Measurements from ENCODE around the gene ARHGAP26. TPM values are rescaled to one million over a fixed set of nuclear protein-coding genes. Genes with fewer than 3 reads are reported as not detected.

Gene ARHGAP26
- total RNA-seq, 1 experiment from 2014 or later = 54.3 TPM

DNA sequence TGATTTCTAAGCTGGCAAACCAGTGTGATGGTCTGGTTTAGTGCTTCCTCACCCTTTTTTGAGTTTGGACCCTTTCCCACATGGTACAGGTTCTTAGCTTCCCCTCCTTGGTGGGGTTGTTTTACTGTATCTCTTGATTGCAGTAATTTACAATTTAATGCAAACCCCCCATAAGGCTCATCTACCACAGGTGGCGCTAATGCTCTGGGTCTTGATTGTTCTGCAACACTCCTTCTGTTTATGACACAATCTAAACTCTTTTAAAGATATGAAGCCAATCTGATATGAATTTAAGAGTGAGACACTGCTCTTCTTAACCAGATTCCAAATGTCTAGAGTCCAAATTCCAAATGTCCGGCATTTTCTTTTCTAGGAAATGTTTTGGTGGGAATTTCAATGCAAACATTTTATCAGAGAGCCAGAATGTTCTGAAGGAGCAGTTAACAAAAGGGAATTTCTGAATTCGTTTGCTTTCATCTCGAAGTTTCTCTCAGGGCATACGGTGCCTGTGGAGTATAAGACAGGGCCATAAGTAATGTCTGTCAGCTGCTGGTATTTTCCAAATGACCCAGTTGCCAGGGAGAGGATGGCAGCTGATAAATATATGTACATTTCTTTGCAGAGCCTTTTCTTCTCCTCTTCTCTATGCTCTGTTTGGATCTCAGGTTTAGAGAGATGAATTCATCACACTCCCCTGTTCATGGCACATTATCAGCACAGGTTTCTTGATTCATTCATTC, 246.8 kb downstream of the ARHGAP26 start:
- Mint-ChIP-seq H3K36me3 (ENCODE audit: insufficient read depth, unreplicated experiment) (no peaks in the 10 kb centered on the region), H3K27ac (ENCODE audit: low read depth, unreplicated experiment) (no peak overlapping the region), H3K4me1 (ENCODE audit: insufficient read depth, unreplicated experiment) (peaks cover under 1% of the 10 kb centered on the region), H3K4me3 (ENCODE audit: unreplicated experiment) (no peak overlapping the region), H3K27me3 (ENCODE audit: insufficient read depth, unreplicated experiment) (no peaks in the 10 kb centered on the region), H3K9me3 (ENCODE audit: unreplicated experiment) (no peaks in the 10 kb centered on the region)
- TF ChIP-seq CTCF (IDR thresholded peaks at IDR 0.05; ENCODE audit: unreplicated experiment) = peak; percentile 83
- no TSS peak for BruUV-seq (replicated peaks)
- peak; percentile 85 for DNase-seq (ENCODE audit: unreplicated experiment)
- POLR2A ChIA-PET = no interaction called here
- CTCF ChIA-PET = interaction anchor here (0.5 to 1.1 kb wide), 17 partner anchors 11 to 1149 kb away, joined by 3 to 6 read pairs (median 3); no protein-coding TSS in a partner anchor
- intact Hi-C loops (cut with micrococcal nuclease) = loop anchor here (1.0 kb wide), 2 partner anchors 381 to 386 kb away; partner anchors contain the start of gene NR3C1

DNA sequence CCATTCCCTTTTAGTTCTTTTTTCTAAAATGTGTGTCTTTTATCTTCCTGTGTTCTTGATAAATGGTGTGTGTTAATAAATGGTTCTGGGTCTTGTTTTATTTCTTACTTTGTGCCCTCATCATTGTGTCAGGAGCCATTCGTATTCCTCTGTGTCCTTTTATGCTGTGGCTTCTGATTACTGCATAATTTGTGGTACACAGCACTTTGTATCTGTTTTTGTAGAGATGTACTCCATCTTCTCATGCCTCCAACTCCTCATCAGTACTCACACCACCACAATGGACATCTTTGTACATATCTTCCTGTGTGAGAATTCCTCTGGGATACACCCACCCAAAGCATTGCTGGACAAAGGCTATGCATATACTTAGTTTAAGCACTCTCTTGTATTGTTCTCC, 247.4 kb downstream of the ARHGAP26 start:
- H3K27ac Mint-ChIP-seq (ENCODE audit: low read depth, unreplicated experiment) = no peak overlapping the region

GRCh38 chr5:143017992-143018391, 247.8 kb downstream of the ARHGAP26 start:
- Mint-ChIP-seq H3K36me3 (ENCODE audit: insufficient read depth, unreplicated experiment) (no peaks in the 10 kb centered on the region), H3K9me3 (ENCODE audit: unreplicated experiment) (no peaks in the 10 kb centered on the region), H3K4me1 (ENCODE audit: insufficient read depth, unreplicated experiment) (no peaks in the 10 kb centered on the region), H3K27ac (ENCODE audit: low read depth, unreplicated experiment) (no peak overlapping the region), H3K4me3 (ENCODE audit: unreplicated experiment) (no peak overlapping the region), H3K27me3 (ENCODE audit: insufficient read depth, unreplicated experiment) (no peaks in the 10 kb centered on the region)
- DNase-seq (ENCODE audit: unreplicated experiment) = no peak
- ChIA-PET CTCF (interaction anchor here (0.7 to 1.3 kb wide), 4 partner anchors 79 to 464 kb away, joined by 3 to 4 read pairs (median 4); no protein-coding TSS in a partner anchor), POLR2A (interaction anchor here (1.3 kb wide), 1 partner anchor 15 kb away, joined by 3 read pairs; no protein-coding TSS in a partner anchor)
- BruUV-seq (replicated peaks) = no TSS peak
- no peak for TF ChIP-seq CTCF (IDR thresholded peaks at IDR 0.05; ENCODE audit: unreplicated experiment)
- intact Hi-C loops (cut with micrococcal nuclease) = no loop called here

More for the DNA sequence above, 247.4 kb downstream of the ARHGAP26 start:
- intact Hi-C loops (cut with micrococcal nuclease) = no loop called here
- H3K4me3 Mint-ChIP-seq (ENCODE audit: unreplicated experiment) = no peak overlapping the region
- POLR2A ChIA-PET = interaction anchor here (1.3 kb wide), 1 partner anchor 15 kb away, joined by 3 read pairs; no protein-coding TSS in a partner anchor
- no peaks in the 10 kb centered on the region for H3K36me3 Mint-ChIP-seq (ENCODE audit: insufficient read depth, unreplicated experiment)
- CTCF ChIA-PET = interaction anchor here (0.6 to 1.1 kb wide), 3 partner anchors 171 to 1148 kb away, joined by 3 read pairs; no protein-coding TSS in a partner anchor
- BruUV-seq (replicated peaks) = no TSS peak
- H3K4me1 Mint-ChIP-seq (ENCODE audit: insufficient read depth, unreplicated experiment) = no peaks in the 10 kb centered on the region
- H3K9me3 Mint-ChIP-seq (ENCODE audit: unreplicated experiment) = no peaks in the 10 kb centered on the region
- no peaks in the 10 kb centered on the region for H3K27me3 Mint-ChIP-seq (ENCODE audit: insufficient read depth, unreplicated experiment)
- no peak for TF ChIP-seq CTCF (IDR thresholded peaks at IDR 0.05; ENCODE audit: unreplicated experiment)
- no peak for DNase-seq (ENCODE audit: unreplicated experiment)

DNA sequence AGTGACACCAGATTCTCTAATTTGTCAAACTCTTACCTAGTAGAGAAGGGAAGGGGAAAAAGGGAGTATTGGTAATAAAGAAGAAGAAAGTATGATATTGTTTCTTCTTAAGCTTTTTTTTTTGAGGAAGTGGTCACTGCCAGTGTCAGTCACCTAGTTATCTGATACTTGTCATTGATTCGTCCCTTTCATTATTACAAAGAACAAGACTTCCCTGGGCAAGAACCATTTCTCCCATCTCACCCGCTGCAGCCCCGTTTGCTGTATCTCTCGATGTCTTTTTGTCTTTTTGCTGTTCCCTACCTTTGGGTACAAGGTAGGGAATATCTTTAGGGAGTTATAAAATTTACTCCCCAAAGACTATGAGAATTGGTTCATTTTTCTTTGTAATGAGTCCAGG, 249.0 kb downstream of the ARHGAP26 start:
- DNase-seq (ENCODE audit: unreplicated experiment) = no peak
- TF ChIP-seq CTCF (IDR thresholded peaks at IDR 0.05; ENCODE audit: unreplicated experiment) = no peak
- Mint-ChIP-seq H3K4me3 (ENCODE audit: unreplicated experiment) (no peak overlapping the region), H3K27me3 (ENCODE audit: insufficient read depth, unreplicated experiment) (no peaks in the 10 kb centered on the region), H3K9me3 (ENCODE audit: unreplicated experiment) (no peaks in the 10 kb centered on the region), H3K4me1 (ENCODE audit: insufficient read depth, unreplicated experiment) (no peaks in the 10 kb centered on the region), H3K27ac (ENCODE audit: low read depth, unreplicated experiment) (no peak overlapping the region), H3K36me3 (ENCODE audit: insufficient read depth, unreplicated experiment) (no peaks in the 10 kb centered on the region)
- CTCF ChIA-PET = interaction anchor here (0.6 to 1.5 kb wide), 4 partner anchors 114 to 1119 kb away, joined by 3 to 5 read pairs (median 4); no protein-coding TSS in a partner anchor
- intact Hi-C loops (cut with micrococcal nuclease) = no loop called here
- POLR2A ChIA-PET = interaction anchor here (1.6 kb wide), 1 partner anchor 17 kb away, joined by 5 read pairs; no protein-coding TSS in a partner anchor
- no TSS peak for BruUV-seq (replicated peaks)

All from MCF 10A (cell line).